Peyer's patch (tissue), 4 donors: ENCODE data around the gene CMKLR1. TPM values are rescaled to one million over a fixed set of nuclear protein-coding genes. Genes with fewer than 3 reads are reported as not detected.

Experiments used
- DNase-seq, 3 donors: peaks; one replicate each; pipeline ENCODE4 v3.0.0-alpha.2; 2017 to 2019
- H3K27ac ChIP-seq, 4 donors: fragments of 200-600 bp; sonication (generic); one replicate each; pipeline ENCODE4 v1.5.1; 2016 to 2019
- H3K27me3 ChIP-seq, 2 donors: fragments of 200-600 bp; sonication (generic); one replicate each; pipeline ENCODE4 v1.5.1; 2019
- H3K36me3 ChIP-seq, 3 donors: fragments of 200-600 bp; sonication (generic); one replicate each; pipeline ENCODE4 v1.5.1; 2016 to 2019
- H3K4me1 ChIP-seq, 4 donors: fragments of 200-600 bp; sonication (generic); one replicate each; pipeline ENCODE4 v1.5.1; 2016 to 2019
- H3K4me3 ChIP-seq, 4 donors: fragments of 200-600 bp; sonication (generic); 1 replicate in 3 of 4; 2 replicates in 1 of 4; pipeline ENCODE4 v1.5.1; 2016 to 2019; ENCODE audit warnings: mild to moderate bottlenecking in 1 of 4
- H3K9me3 ChIP-seq, 4 donors: fragments of 200-600 bp; sonication (generic); one replicate each; pipeline ENCODE4 v1.5.1; 2016 to 2019; ENCODE audit warnings: mild to moderate bottlenecking in 1 of 4
- CTCF ChIP-seq, 6 experiments: fragments of 450-650 bp in 4 of 6; fragments of 200-600 bp in 2 of 6; sonication (generic) in 1 of 6; IDR thresholded peaks; one replicate each; pipeline ENCODE4 v1.5.1; 2017 to 2019; ENCODE audit warnings: antibody characterized with exemption in 6 of 6, mild to moderate bottlenecking in 3 of 6, moderate library complexity in 1 of 6
- POLR2A ChIP-seq, 2 donors: fragments of 450-650 bp; IDR thresholded peaks; one replicate each; pipeline ENCODE4 v1.5.1; 2017; ENCODE audit warnings: antibody characterized with exemption in 2 of 2, mild to moderate bottlenecking in 2 of 2, moderate library complexity in 2 of 2
- total RNA-seq, 4 donors: library from RNA; depleted of rRNA; stranded (reverse); fragments of >200 nt; gene quantifications; one replicate each; pipeline ENCODE4 v1.1.0, GENCODE V29; 2016

CMKLR1 gene
- total RNA-seq, 4 donors from 2014 or later: 1.1 to 18.2 (median 4.1) TPM

- H3K27ac ChIP-seq: no peak overlapping the region
- H3K36me3 ChIP-seq: no peaks in the 10 kb centered on the region
- H3K4me1 ChIP-seq: no peaks in the 10 kb centered on the region
- H3K4me3 ChIP-seq: no peak overlapping the region
- TF ChIP-seq CTCF (IDR thresholded peaks at IDR 0.05): no peak
- no peak for TF ChIP-seq POLR2A (IDR thresholded peaks at IDR 0.05)
- no peaks in the 10 kb centered on the region for H3K9me3 ChIP-seq
- DNase-seq: no peak
- no peaks in the 10 kb centered on the region for H3K27me3 ChIP-seq
Observed at GRCh38 chr12:108239378-108239777, 99.7 kb downstream of the CMKLR1 start.

- H3K27me3 ChIP-seq: no peaks in the 10 kb centered on the region
- no peak for DNase-seq
- no peaks in the 10 kb centered on the region for H3K4me1 ChIP-seq
- no peaks in the 10 kb centered on the region for H3K9me3 ChIP-seq
- no peaks in the 10 kb centered on the region for H3K36me3 ChIP-seq
- H3K4me3 ChIP-seq: no peak overlapping the region
- no peak overlapping the region for H3K27ac ChIP-seq
- TF ChIP-seq POLR2A (IDR thresholded peaks at IDR 0.05): no peak
- no peak for TF ChIP-seq CTCF (IDR thresholded peaks at IDR 0.05)
Observed at GRCh38 chr12:108238474-108238873, 100.6 kb downstream of the CMKLR1 start.

Other genes with a start within 250 kb of the CMKLR1 start
- 1 to 10 TPM in 1 of 4 donors, not detected in 3; 6.7 TPM for gene WSCD2, start 210.0 kb downstream of the CMKLR1 start, total RNA-seq
- gene FICD, start 176.0 kb upstream of the CMKLR1 start, total RNA-seq: 10 to 100 TPM in 2 of 4 donors, 1 to 10 TPM in 2; 4.1 to 11.6 (median 8.6) TPM
- gene SART3, start 221.9 kb upstream of the CMKLR1 start, total RNA-seq: 100 to 1,000 TPM in 1 of 4 donors, 10 to 100 TPM in 3; 67.8 to 205 (median 77.7) TPM
- gene ISCU, start 223.3 kb upstream of the CMKLR1 start, total RNA-seq: 100 to 1,000 TPM; 121 to 146 (median 138) TPM